ENCODE data around the gene TMEM119. TPM values are rescaled to one million over a fixed set of nuclear protein-coding genes. Genes with fewer than 3 reads are reported as not detected.

Gene TMEM119
- total RNA-seq, 2 experiments from 2014 or later = 0.16 to 0.20 TPM

- H3K36me3 Mint-ChIP-seq = no peaks in the 10 kb centered on the region
Observed at GRCh38 chr12:108609537-108610335, 11.9 kb upstream of the TMEM119 start.

GRCh38 chr12:108608616-108609015 lies 10.7 kb upstream of the TMEM119 start:
- no peak for DNase-seq
- Mint-ChIP-seq H3K4me1 (peaks cover 11% of the 10 kb centered on the region), H3K4me3 (no peak overlapping the region), H3K27ac (no peak overlapping the region), H3K27me3 (peaks cover 7% of the 10 kb centered on the region), H3K36me3 (no peaks in the 10 kb centered on the region), H3K9me3 (ENCODE audit: low read depth) (peaks cover 2% of the 10 kb centered on the region)
- CTCF ChIA-PET = interaction anchor here (1.5 kb wide), 1 partner anchor 9 kb away, joined by 9 read pairs; no protein-coding TSS in a partner anchor
- no peak for ATAC-seq

More at GRCh38 chr12:108609537-108610335, 11.9 kb upstream of the TMEM119 start:
- DNase-seq (no peak), ATAC-seq (no peak)
- Mint-ChIP-seq H3K27ac (no peak overlapping the region), H3K27me3 (peaks cover 6% of the 10 kb centered on the region), H3K4me1 (peaks cover 11% of the 10 kb centered on the region), H3K9me3 (ENCODE audit: low read depth) (peaks cover 2% of the 10 kb centered on the region), H3K4me3 (no peak overlapping the region)
- CTCF ChIA-PET = interaction anchor here (1.5 kb wide), 1 partner anchor 8 kb away, joined by 9 read pairs; no protein-coding TSS in a partner anchor

GRCh38 chr12:108607981-108608600 lies 10.2 kb upstream of the TMEM119 start:
- Mint-ChIP-seq H3K4me3 (no peak overlapping the region), H3K36me3 (no peaks in the 10 kb centered on the region), H3K27ac (no peak overlapping the region), H3K4me1 (peaks cover 9% of the 10 kb centered on the region), H3K27me3 (peaks cover 7% of the 10 kb centered on the region), H3K9me3 (ENCODE audit: low read depth) (peaks cover 2% of the 10 kb centered on the region)
- ATAC-seq (no peak), DNase-seq (no peak)
- CTCF ChIA-PET = interaction anchor here (1.3 kb wide), 1 partner anchor 10 kb away, joined by 5 read pairs; no protein-coding TSS in a partner anchor

- ATAC-seq (no peak), DNase-seq (no peak)
- H3K4me1 Mint-ChIP-seq = peaks cover 2% of the 10 kb centered on the region
- H3K36me3 Mint-ChIP-seq = no peaks in the 10 kb centered on the region
- H3K27me3 Mint-ChIP-seq = peaks cover 7% of the 10 kb centered on the region
- H3K9me3 Mint-ChIP-seq (ENCODE audit: low read depth) = peaks cover 2% of the 10 kb centered on the region
- H3K4me3 Mint-ChIP-seq = no peak overlapping the region
- H3K27ac Mint-ChIP-seq = no peak overlapping the region
- CTCF ChIA-PET = no interaction called here
Observed at GRCh38 chr12:108606492-108606891, 8.6 kb upstream of the TMEM119 start.

GRCh38 chr12:108605690-108606406 lies 8.0 kb upstream of the TMEM119 start:
- no peaks in the 10 kb centered on the region for H3K36me3 Mint-ChIP-seq
- ATAC-seq = no peak
- H3K27ac Mint-ChIP-seq = peak overlapping the region; percentile 82
- peaks cover 7% of the 10 kb centered on the region for H3K27me3 Mint-ChIP-seq
- H3K4me3 Mint-ChIP-seq = peak overlapping the region; percentile 24
- DNase-seq = no peak
- CTCF ChIA-PET = interaction anchor here (2.9 kb wide), 1 partner anchor 13 kb away, joined by 12 read pairs; no protein-coding TSS in a partner anchor
- H3K4me1 Mint-ChIP-seq = peaks cover 2% of the 10 kb centered on the region
- H3K9me3 Mint-ChIP-seq (ENCODE audit: low read depth) = peaks cover 2% of the 10 kb centered on the region

- ATAC-seq = peak; percentile 10
- CTCF ChIA-PET = interaction anchor here (1.2 to 2.9 kb wide), 2 partner anchors 11 to 13 kb away, joined by 3 to 12 read pairs; no protein-coding TSS in a partner anchor
- peaks cover 2% of the 10 kb centered on the region for H3K9me3 Mint-ChIP-seq (ENCODE audit: low read depth)
- DNase-seq = no peak
- peak overlapping the region; percentile 9 for H3K4me3 Mint-ChIP-seq
- H3K36me3 Mint-ChIP-seq = no peaks in the 10 kb centered on the region
- peaks cover 7% of the 10 kb centered on the region for H3K27me3 Mint-ChIP-seq
- peak overlapping the region; percentile 82 for H3K27ac Mint-ChIP-seq
- peaks cover 2% of the 10 kb centered on the region for H3K4me1 Mint-ChIP-seq
Observed at GRCh38 chr12:108605000-108605689, 7.3 kb upstream of the TMEM119 start.

GRCh38 chr12:108604208-108604941 lies 6.5 kb upstream of the TMEM119 start:
- Mint-ChIP-seq H3K36me3 (no peaks in the 10 kb centered on the region), H3K9me3 (ENCODE audit: low read depth) (peaks cover 2% of the 10 kb centered on the region), H3K27ac (no peak overlapping the region), H3K27me3 (peaks cover 7% of the 10 kb centered on the region), H3K4me3 (no peak overlapping the region), H3K4me1 (peaks cover 2% of the 10 kb centered on the region)
- no peak for ATAC-seq
- CTCF ChIA-PET = interaction anchor here (1.0 to 2.9 kb wide), 3 partner anchors 11 to 60 kb away, joined by 3 to 12 read pairs (median 3); no protein-coding TSS in a partner anchor
- no peak for DNase-seq

- peaks cover 2% of the 10 kb centered on the region for H3K9me3 Mint-ChIP-seq (ENCODE audit: low read depth)
- H3K36me3 Mint-ChIP-seq = no peaks in the 10 kb centered on the region
- CTCF ChIA-PET = interaction anchor here (0.6 to 2.9 kb wide), 4 partner anchors 12 to 695 kb away, joined by 3 to 12 read pairs (median 3); no protein-coding TSS in a partner anchor
- ATAC-seq (no peak), DNase-seq (no peak)
- no peak overlapping the region for H3K27ac Mint-ChIP-seq
- H3K4me1 Mint-ChIP-seq = peaks cover 2% of the 10 kb centered on the region
- H3K27me3 Mint-ChIP-seq = peaks cover 7% of the 10 kb centered on the region
- H3K4me3 Mint-ChIP-seq = no peak overlapping the region
Observed at GRCh38 chr12:108603743-108604142, 5.9 kb upstream of the TMEM119 start.

GRCh38 chr12:108602976-108603704 lies 5.3 kb upstream of the TMEM119 start:
- Mint-ChIP-seq H3K27ac (no peak overlapping the region), H3K4me3 (no peak overlapping the region), H3K9me3 (ENCODE audit: low read depth) (peaks cover 2% of the 10 kb centered on the region), H3K27me3 (peaks cover 7% of the 10 kb centered on the region), H3K4me1 (peaks cover 2% of the 10 kb centered on the region), H3K36me3 (no peaks in the 10 kb centered on the region)
- no peak for ATAC-seq
- CTCF ChIA-PET = interaction anchor here (0.6 to 2.9 kb wide), 3 partner anchors 15 to 695 kb away, joined by 3 to 12 read pairs (median 3); no protein-coding TSS in a partner anchor
- no peak for DNase-seq

- Mint-ChIP-seq H3K36me3 (no peaks in the 10 kb centered on the region), H3K4me3 (no peak overlapping the region), H3K9me3 (ENCODE audit: low read depth) (peaks cover 2% of the 10 kb centered on the region), H3K4me1 (peaks cover 2% of the 10 kb centered on the region), H3K27me3 (peaks cover 4% of the 10 kb centered on the region), H3K27ac (no peak overlapping the region)
- DNase-seq (no peak), ATAC-seq (no peak)
- CTCF ChIA-PET = interaction anchor here (0.7 kb wide), 1 partner anchor 256 kb away, joined by 3 read pairs; no protein-coding TSS in a partner anchor
Observed at GRCh38 chr12:108602209-108602705, 4.4 kb upstream of the TMEM119 start.

GRCh38 chr12:108600702-108601007 lies 2.8 kb upstream of the TMEM119 start:
- CTCF ChIA-PET = interaction anchor here (2.1 kb wide), 1 partner anchor 17 kb away, joined by 6 read pairs; no protein-coding TSS in a partner anchor
- Mint-ChIP-seq H3K27ac (no peak overlapping the region), H3K9me3 (ENCODE audit: low read depth) (no peaks in the 10 kb centered on the region), H3K36me3 (no peaks in the 10 kb centered on the region), H3K4me3 (no peak overlapping the region), H3K27me3 (peaks cover 4% of the 10 kb centered on the region), H3K4me1 (peaks cover 2% of the 10 kb centered on the region)
- ATAC-seq (no peak), DNase-seq (no peak)

Measured in activated CD8-positive, alpha-beta memory T cell treated with anti-CD3 and anti-CD28 coated beads, Interleukin-2, amount 10 ng/mL, durations not matched to agents 7 days and 5 days (primary cell).